OCI-LY1 (cell line): Measurements from ENCODE around the gene XIRP1.
A peak's percentile ranks its signal among the peaks of the same experiment; 100 is the strongest.

ENCODE experiments used
- H2AFZ ChIP-seq: fragments of 200-600 bp; sonication (generic), shearing (Covaris generic); 2 replicates; pipeline ENCODE4 v1.6.0; 2014; ENCODE audit warnings: antibody characterized with exemption, mild to moderate bottlenecking, low read length
- H3F3A ChIP-seq: fragments of 200-600 bp; sonication (generic), shearing (Covaris generic); 2 replicates; pipeline ENCODE4 v1.6.0; 2014; ENCODE audit warnings: mild to moderate bottlenecking, antibody characterized with exemption, low read length, moderate library complexity; ENCODE audit not compliant: insufficient read depth
- H3K27ac ChIP-seq: fragments of 200-600 bp; sonication (generic); 2 replicates; pipeline ENCODE4 v1.5.1; 2014; ENCODE audit warnings: low read length, mixed run types, mild to moderate bottlenecking, low read depth; ENCODE audit not compliant: poor library complexity, severe bottlenecking
- H3K27me3 ChIP-seq: fragments of 200-600 bp; sonication (generic); 2 replicates; pipeline ENCODE4 v1.6.0; 2014; ENCODE audit warnings: antibody characterized with exemption, mild to moderate bottlenecking, low read length, moderate library complexity; ENCODE audit not compliant: insufficient read depth
- H3K36me3 ChIP-seq: fragments of 200-600 bp; sonication (generic); 2 replicates; pipeline ENCODE4 v1.6.1; 2014; ENCODE audit warnings: mild to moderate bottlenecking, antibody characterized with exemption, low read length, moderate library complexity, mixed read lengths; ENCODE audit not compliant: insufficient read depth
- H3K4me1 ChIP-seq: fragments of 200-600 bp; sonication (generic); 2 replicates; pipeline ENCODE4 v1.5.1; 2014; ENCODE audit warnings: mild to moderate bottlenecking, low read length, moderate library complexity; ENCODE audit not compliant: insufficient read depth, severe bottlenecking
- H3K4me2 ChIP-seq: fragments of 200-600 bp; sonication (generic), shearing (Covaris generic); 2 replicates; pipeline ENCODE4 v1.6.1; 2014; ENCODE audit warnings: low read length
- H3K4me3 ChIP-seq: fragments of 200-600 bp; sonication (generic); 2 replicates; pipeline ENCODE4 v1.5.1; 2014; ENCODE audit warnings: low read length, low read depth, mild to moderate bottlenecking, mixed read lengths; ENCODE audit not compliant: poor library complexity, severe bottlenecking
- H3K79me2 ChIP-seq: fragments of 200-600 bp; shearing (Covaris generic); 2 replicates; pipeline ENCODE4 v1.6.1; 2016; ENCODE audit warnings: mixed run types, low read length, mixed read lengths; ENCODE audit not compliant: insufficient read depth
- H3K9ac ChIP-seq: fragments of 200-600 bp; sonication (generic), shearing (Covaris generic); 2 replicates; pipeline ENCODE4 v1.6.1; 2014; ENCODE audit warnings: mild to moderate bottlenecking, low read length, mixed read lengths
- H3K9me2 ChIP-seq: fragments of 200-600 bp; sonication (generic), shearing (Covaris generic); 2 replicates; pipeline ENCODE4 v1.6.1; 2014; ENCODE audit warnings: low read depth, mild to moderate bottlenecking, low read length, mixed read lengths
- H3K9me3 ChIP-seq: fragments of 200-600 bp; shearing (Covaris generic); 2 replicates; pipeline ENCODE4 v1.6.1; 2014; ENCODE audit warnings: low read length, mixed read lengths
- H4K20me1 ChIP-seq: fragments of 200-600 bp; sonication (generic), shearing (Covaris generic); 2 replicates; pipeline ENCODE4 v1.6.0; 2016; ENCODE audit warnings: mild to moderate bottlenecking, low read length; ENCODE audit not compliant: insufficient read depth
- CTCF ChIP-seq: fragments of 200-600 bp; sonication (generic), shearing (Covaris generic); IDR thresholded peaks from 2 replicates; pipeline ENCODE4 v1.5.1; 2017; ENCODE audit warnings: mild to moderate bottlenecking, antibody characterized with exemption, low read length, moderate library complexity, mixed read lengths
- EZH2 ChIP-seq: fragments of 200-600 bp; sonication (generic), shearing (Covaris generic); IDR thresholded peaks from 2 replicates; pipeline ENCODE4 v1.8.0; 2017; ENCODE audit warnings: borderline replicate concordance, mixed run types, mild to moderate bottlenecking, antibody characterized with exemption, low read length, moderate library complexity, mixed read lengths

Gene XIRP1

GRCh38 chr3:39148435-39149058 lies 43.8 kb downstream of the XIRP1 start:
- H3F3A ChIP-seq = no peaks in the 10 kb centered on the region
- 0 out of 2 replicates have a peak, but pooled peaks cover 4% of the 10 kb centered on the region for H3K79me2 ChIP-seq
- peak overlapping the region; percentile 67 for H3K9ac ChIP-seq
- H3K9me2 ChIP-seq = no peaks in the 10 kb centered on the region
- peak overlapping the region; percentile 55 for H3K4me3 ChIP-seq
- no peaks in the 10 kb centered on the region for H3K9me3 ChIP-seq
- no peak overlapping the region for H2AFZ ChIP-seq
- peak overlapping the region; percentile 84 for H3K4me2 ChIP-seq
- H3K36me3 ChIP-seq = peaks cover 27% of the 10 kb centered on the region
- H3K27ac ChIP-seq = peak overlapping the region; percentile 94
- TF ChIP-seq EZH2 (no peak), CTCF (no peak)
- no peaks in the 10 kb centered on the region for H3K27me3 ChIP-seq
- H4K20me1 ChIP-seq = no peaks in the 10 kb centered on the region
- H3K4me1 ChIP-seq = peaks cover 69% of the 10 kb centered on the region

- no peak overlapping the region for H2AFZ ChIP-seq
- 0 out of 2 replicates have a peak, but pooled peaks cover 4% of the 10 kb centered on the region for H3K79me2 ChIP-seq
- peaks cover 69% of the 10 kb centered on the region for H3K4me1 ChIP-seq
- H3K4me3 ChIP-seq = peak overlapping the region; percentile 55
- H3K4me2 ChIP-seq = peak overlapping the region; percentile 84
- H3K9me3 ChIP-seq = no peaks in the 10 kb centered on the region
- TF ChIP-seq EZH2 = no peak
- TF ChIP-seq CTCF = no peak
- H3K9me2 ChIP-seq = no peaks in the 10 kb centered on the region
- no peaks in the 10 kb centered on the region for H4K20me1 ChIP-seq
- peak overlapping the region; percentile 67 for H3K9ac ChIP-seq
- H3F3A ChIP-seq = no peaks in the 10 kb centered on the region
- no peaks in the 10 kb centered on the region for H3K27me3 ChIP-seq
- H3K36me3 ChIP-seq = peaks cover 33% of the 10 kb centered on the region
- peak overlapping the region; percentile 94 for H3K27ac ChIP-seq
Observed at GRCh38 chr3:39147711-39148434, 44.5 kb downstream of the XIRP1 start.

GRCh38 chr3:39146611-39147591 lies 45.5 kb downstream of the XIRP1 start:
- Histone ChIP-seq H3F3A (no peaks in the 10 kb centered on the region), H3K79me2 (0 out of 2 replicates have a peak, but pooled peaks cover 4% of the 10 kb centered on the region), H2AFZ (no peak overlapping the region), H3K36me3 (peaks cover 43% of the 10 kb centered on the region), H3K4me3 (peak overlapping the region; percentile 55), H4K20me1 (no peaks in the 10 kb centered on the region), H3K27ac (peak overlapping the region; percentile 94), H3K4me2 (peak overlapping the region; percentile 84), H3K9me3 (no peaks in the 10 kb centered on the region), H3K27me3 (no peaks in the 10 kb centered on the region), H3K4me1 (peaks cover 71% of the 10 kb centered on the region), H3K9me2 (no peaks in the 10 kb centered on the region), H3K9ac (peak overlapping the region; percentile 67)
- TF ChIP-seq CTCF = no peak
- TF ChIP-seq EZH2 = no peak
